Activated naive CD4-positive, alpha-beta T cell treated with anti-CD3 and anti-CD28 coated beads for 36 hours (primary cell): Measurements from ENCODE around the gene STK35. TPM values are rescaled to one million over a fixed set of nuclear protein-coding genes. Genes with fewer than 3 reads are reported as not detected.
A peak's percentile ranks its signal among the peaks of the same experiment; 100 is the strongest.

Experiments
- CTCF ChIA-PET: fragments of 350-600 bp; sonication (Branson Sonifier 250); formaldehyde crosslinking; loops from one replicate; lab custom pipeline; 2021; ENCODE audit warnings: antibody characterized with exemption; lab: Charles Lee
- DNase-seq: peaks from one replicate; pipeline ENCODE4 v3.0.0-alpha.2; 2020
- H3K27ac Mint-ChIP-seq: one replicate; pipeline ENCODE4 v1.8.0; 2021; ENCODE audit warnings: mild to moderate bottlenecking, mixed read lengths
- H3K27me3 Mint-ChIP-seq: one replicate; pipeline ENCODE4 v1.8.0; 2021; ENCODE audit warnings: low read depth, mixed read lengths
- H3K36me3 Mint-ChIP-seq: one replicate; pipeline ENCODE4 v1.8.0; 2021; ENCODE audit warnings: low read depth, mixed read lengths
- H3K4me1 Mint-ChIP-seq: one replicate; pipeline ENCODE4 v1.8.0; 2021; ENCODE audit warnings: low read depth, mixed read lengths
- H3K4me3 Mint-ChIP-seq: one replicate; pipeline ENCODE4 v1.8.0; 2021; ENCODE audit warnings: mild to moderate bottlenecking, moderate library complexity, mixed read lengths
- H3K9me3 Mint-ChIP-seq: one replicate; pipeline ENCODE4 v1.8.0; 2021; ENCODE audit warnings: mixed read lengths
- intact Hi-C: fragments of 100-400 bp; cut with micrococcal nuclease; formaldehyde crosslinking; loops from one replicate; pipeline ENCODE4 v1.15.1; 2023
- total RNA-seq, 2 experiments: library from RNA; stranded (reverse); gene quantifications; one replicate each; pipeline ENCODE4 v1.2.3, GENCODE V29; 2021

STK35 gene
- total RNA-seq, 2 experiments from 2014 or later = 20.5 to 20.9 TPM

- H3K27ac Mint-ChIP-seq = no peak overlapping the region
- no peak for DNase-seq
- no peaks in the 10 kb centered on the region for H3K36me3 Mint-ChIP-seq
- CTCF ChIA-PET = interaction anchor here (1.0 to 1.2 kb wide), 2 partner anchors 82 to 84 kb away, joined by 3 to 4 read pairs; no protein-coding TSS in a partner anchor
- intact Hi-C loops = no loop called here
- H3K27me3 Mint-ChIP-seq = peaks cover 24% of the 10 kb centered on the region
- no peaks in the 10 kb centered on the region for H3K9me3 Mint-ChIP-seq
- H3K4me1 Mint-ChIP-seq = no peaks in the 10 kb centered on the region
- no peak overlapping the region for H3K4me3 Mint-ChIP-seq
Observed at GRCh38 chr20:2088891-2089290, 12.7 kb upstream of the STK35 start.

GRCh38 chr20:2089447-2089846 is 12.2 kb upstream of the STK35 start:
- intact Hi-C loops = no loop called here
- no peak overlapping the region for H3K27ac Mint-ChIP-seq
- no peak overlapping the region for H3K4me3 Mint-ChIP-seq
- H3K27me3 Mint-ChIP-seq = peaks cover 24% of the 10 kb centered on the region
- H3K4me1 Mint-ChIP-seq = no peaks in the 10 kb centered on the region
- CTCF ChIA-PET = interaction anchor here (0.7 to 1.2 kb wide), 3 partner anchors 82 to 268 kb away, joined by 3 to 4 read pairs (median 3); no protein-coding TSS in a partner anchor
- DNase-seq = no peak
- H3K36me3 Mint-ChIP-seq = no peaks in the 10 kb centered on the region
- no peaks in the 10 kb centered on the region for H3K9me3 Mint-ChIP-seq

- intact Hi-C loops = loop anchor here (1.0 to 10.0 kb wide), 4 partner anchors 80 to 291 kb away; no protein-coding TSS in a partner anchor
- Mint-ChIP-seq H3K36me3 (no peaks in the 10 kb centered on the region), H3K4me3 (no peak overlapping the region), H3K9me3 (no peaks in the 10 kb centered on the region), H3K27ac (no peak overlapping the region), H3K27me3 (peaks cover 28% of the 10 kb centered on the region), H3K4me1 (no peaks in the 10 kb centered on the region)
- DNase-seq = peak; percentile 65
- CTCF ChIA-PET = interaction anchor here (0.6 to 2.9 kb wide), 5 partner anchors 9 to 328 kb away, joined by 3 to 14 read pairs (median 4); partner anchors contain the start of gene STK35
Observed at GRCh38 chr20:2093159-2093781, 8.4 kb upstream of the STK35 start.

GRCh38 chr20:2093883-2094282 is 7.7 kb upstream of the STK35 start:
- no peak for DNase-seq
- intact Hi-C loops = loop anchor here (1.0 to 10.0 kb wide), 4 partner anchors 79 to 292 kb away; no protein-coding TSS in a partner anchor
- Mint-ChIP-seq H3K27ac (no peak overlapping the region), H3K9me3 (no peaks in the 10 kb centered on the region), H3K4me3 (no peak overlapping the region), H3K27me3 (peaks cover 24% of the 10 kb centered on the region), H3K36me3 (no peaks in the 10 kb centered on the region), H3K4me1 (no peaks in the 10 kb centered on the region)
- CTCF ChIA-PET = interaction anchor here (0.6 to 2.9 kb wide), 5 partner anchors 8 to 403 kb away, joined by 3 to 14 read pairs (median 4); partner anchors contain the start of gene STK35

GRCh38 chr20:2101865-2102584 is 398 bp downstream of the STK35 start:
- H3K36me3 Mint-ChIP-seq = peaks cover 23% of the 10 kb centered on the region
- no peaks in the 10 kb centered on the region for H3K27me3 Mint-ChIP-seq
- no peaks in the 10 kb centered on the region for H3K9me3 Mint-ChIP-seq
- peak overlapping the region; percentile 91 for H3K4me3 Mint-ChIP-seq
- CTCF ChIA-PET = interaction anchor here (0.7 to 3.2 kb wide), 4 partner anchors 9 to 420 kb away, joined by 3 to 14 read pairs (median 4); no protein-coding TSS in a partner anchor
- peaks cover 32% of the 10 kb centered on the region for H3K4me1 Mint-ChIP-seq
- H3K27ac Mint-ChIP-seq = peak overlapping the region; percentile 100
- peak; percentile 91 for DNase-seq
- intact Hi-C loops = loop anchor here (1.0 to 10.0 kb wide), 13 partner anchors 17 to 1560 kb away; partner anchors contain the start of genes CSNK2A1, FAM110A, NOP56 and NSFL1C

GRCh38 chr20:2102585-2103460 is 1.2 kb downstream of the STK35 start:
- DNase-seq = peak; percentile 88
- intact Hi-C loops = loop anchor here (1.0 to 10.0 kb wide), 13 partner anchors 16 to 1561 kb away; partner anchors contain the start of genes CSNK2A1, FAM110A, NOP56 and NSFL1C
- Mint-ChIP-seq H3K4me3 (peak overlapping the region; percentile 91), H3K27ac (peak overlapping the region; percentile 100), H3K4me1 (peaks cover 40% of the 10 kb centered on the region), H3K36me3 (peaks cover 28% of the 10 kb centered on the region), H3K27me3 (no peaks in the 10 kb centered on the region), H3K9me3 (no peaks in the 10 kb centered on the region)
- CTCF ChIA-PET = interaction anchor here (0.7 to 3.2 kb wide), 6 partner anchors 10 to 419 kb away, joined by 3 to 14 read pairs (median 4); no protein-coding TSS in a partner anchor

GRCh38 chr20:2103461-2104153 is 2.0 kb downstream of the STK35 start:
- no peak for DNase-seq
- CTCF ChIA-PET = interaction anchor here (1.0 to 3.2 kb wide), 4 partner anchors 11 to 139 kb away, joined by 3 to 14 read pairs (median 6); no protein-coding TSS in a partner anchor
- Mint-ChIP-seq H3K4me1 (peaks cover 46% of the 10 kb centered on the region), H3K27ac (peak overlapping the region; percentile 84), H3K27me3 (no peaks in the 10 kb centered on the region), H3K9me3 (no peaks in the 10 kb centered on the region), H3K4me3 (peak overlapping the region; percentile 91), H3K36me3 (peaks cover 28% of the 10 kb centered on the region)
- intact Hi-C loops = loop anchor here (2.0 to 10.0 kb wide), 11 partner anchors 69 to 1561 kb away; partner anchors contain the start of genes CSNK2A1, FAM110A, NOP56 and NSFL1C

GRCh38 chr20:2104236-2104635 is 2.6 kb downstream of the STK35 start:
- CTCF ChIA-PET = interaction anchor here (2.2 kb wide), 1 partner anchor 68 kb away, joined by 6 read pairs; no protein-coding TSS in a partner anchor
- peaks cover 53% of the 10 kb centered on the region for H3K4me1 Mint-ChIP-seq
- intact Hi-C loops = loop anchor here (5.0 to 10.0 kb wide), 6 partner anchors 113 to 1562 kb away; partner anchors contain the start of genes CSNK2A1 and FAM110A
- H3K27me3 Mint-ChIP-seq = no peaks in the 10 kb centered on the region
- no peak overlapping the region for H3K27ac Mint-ChIP-seq
- H3K4me3 Mint-ChIP-seq = peak overlapping the region; percentile 91
- no peaks in the 10 kb centered on the region for H3K9me3 Mint-ChIP-seq
- no peak for DNase-seq
- peaks cover 32% of the 10 kb centered on the region for H3K36me3 Mint-ChIP-seq

GRCh38 chr20:2108498-2108897 is 6.9 kb downstream of the STK35 start:
- peaks cover 43% of the 10 kb centered on the region for H3K36me3 Mint-ChIP-seq
- CTCF ChIA-PET = no interaction called here

GRCh38 chr20:2108987-2109386 is 7.4 kb downstream of the STK35 start:
- CTCF ChIA-PET = no interaction called here
- no peaks in the 10 kb centered on the region for H3K27me3 Mint-ChIP-seq
- H3K4me1 Mint-ChIP-seq = peaks cover 87% of the 10 kb centered on the region
- intact Hi-C loops = loop anchor here (10.0 kb wide), 1 partner anchor 444 kb away; no protein-coding TSS in a partner anchor
- H3K27ac Mint-ChIP-seq = no peak overlapping the region
- H3K9me3 Mint-ChIP-seq = no peaks in the 10 kb centered on the region
- no peak for DNase-seq
- H3K36me3 Mint-ChIP-seq = peaks cover 44% of the 10 kb centered on the region
- H3K4me3 Mint-ChIP-seq = no peak overlapping the region

More at GRCh38 chr20:2108498-2108897, 6.9 kb downstream of the STK35 start:
- Mint-ChIP-seq H3K4me1 (peaks cover 87% of the 10 kb centered on the region), H3K27ac (no peak overlapping the region), H3K27me3 (no peaks in the 10 kb centered on the region), H3K4me3 (no peak overlapping the region), H3K9me3 (no peaks in the 10 kb centered on the region)
- intact Hi-C loops = loop anchor here (10.0 kb wide), 1 partner anchor 444 kb away; no protein-coding TSS in a partner anchor
- DNase-seq = no peak
